Psoas muscle (tissue), 8 donors: ENCODE measurements around the gene GLMP. TPM values are rescaled to one million over a fixed set of nuclear protein-coding genes. Genes with fewer than 3 reads are reported as not detected.
A peak's percentile ranks its signal among the peaks of the same experiment; 100 is the strongest.

Experiments
- ATAC-seq, 4 donors: fragments of 200-7000 bp; cut with Tn5 transposase; one replicate each; pipeline ENCODE4 v1.9.1; 2020; ENCODE audit warnings: moderate library complexity in 3 of 4, mild to moderate bottlenecking in 2 of 4
- DNase-seq, 2 donors: peaks; one replicate each; pipeline ENCODE4 v3.0.0-alpha.2; 2020
- H3K27ac ChIP-seq: fragments of 200-600 bp; one replicate; pipeline ENCODE4 v1.8.0; 2022
- H3K27me3 ChIP-seq, 3 donors: fragments of 200-600 bp in 1 of 3; one replicate each; pipeline versions ENCODE4 v1.6.1 to v1.8.0; 2013 to 2022; ENCODE audit warnings: low read length in 2 of 3, mild to moderate bottlenecking in 2 of 3, moderate library complexity in 1 of 3; ENCODE audit not compliant: insufficient read depth in 3 of 3
- H3K36me3 ChIP-seq, 2 donors: fragments of 200-600 bp in 1 of 2; one replicate each; pipeline versions ENCODE4 v1.6.1 to v1.8.0; 2013 to 2022; ENCODE audit warnings: low read depth in 1 of 2, mild to moderate bottlenecking in 1 of 2, moderate library complexity in 1 of 2; ENCODE audit not compliant: insufficient read depth in 1 of 2
- H3K4me1 ChIP-seq: fragments of 200-600 bp; one replicate; pipeline ENCODE4 v1.8.0; 2022
- H3K4me3 ChIP-seq: fragments of 200-600 bp; one replicate; pipeline ENCODE4 v1.8.0; 2022; ENCODE audit warnings: mild to moderate bottlenecking
- H3K9me3 ChIP-seq: fragments of 200-600 bp; one replicate; pipeline ENCODE4 v1.8.0; 2022
- WGBS, 3 donors: extraction: QIAGEN DNeasy Blood & Tissue Kit; methylation state at CpG; one replicate each; pipeline versions ENCODE4 v1.1.6 to v1.1.7; 2013; 5-methylcytosine and 5-hydroxymethylcytosine counted together
- intact Hi-C, 2 donors: fragments of 100-400 bp; cut with DNase I; formaldehyde crosslinking; loops; one replicate each; pipeline versions ENCODE4 v1.11.0 to v1.14.2; 2022
- long read RNA-seq, 2 donors: library from polyadenylated mRNA; unstranded; transcript quantifications; one replicate each; pipeline ENCODE4 v2.0.0, GENCODE V29; 2021
- polyA plus RNA-seq, 3 donors: library from polyadenylated mRNA; stranded (reverse); fragments of 200-250 nt; gene quantifications; one replicate each; pipeline ENCODE4 v1.2.3, GENCODE V29; 2013
- total RNA-seq, 4 donors: library from RNA; stranded (reverse); fragmentation: NEBNext Ultra II Directional in 2 of 4; extraction: Animal tissue kit (Norgen Biotek cat#: 25700) in 2 of 4; gene quantifications; one replicate each; pipeline versions ENCODE4 v1.2.1 to v1.2.4, GENCODE V29; 2021 to 2023
- TF ChIP-seq, protein P1 (sequence below): fragments of 200-600 bp; IDR thresholded peaks from one replicate; pipeline ENCODE4 v1.8.0; 2022; ENCODE audit warnings: antibody characterized with exemption
- donor health status: healthy with polysubstance abuse.
- donor health status: DM: no; HTN: no; CAD: no; lungs with moderate emphysema.
- donor health status: Bipolar disorder and iron deficiency.
- donor health status: healthy.
- donor health status: DM: yes; HTN: yes; CAD: no.
- donor health status: DM: no; HTN: no; CAD: no.
- donor health status: DM: no; HTN: no; CAD: no.
- donor health status: DM: yes; HTN: yes; CAD: no.

GLMP gene, protein sequence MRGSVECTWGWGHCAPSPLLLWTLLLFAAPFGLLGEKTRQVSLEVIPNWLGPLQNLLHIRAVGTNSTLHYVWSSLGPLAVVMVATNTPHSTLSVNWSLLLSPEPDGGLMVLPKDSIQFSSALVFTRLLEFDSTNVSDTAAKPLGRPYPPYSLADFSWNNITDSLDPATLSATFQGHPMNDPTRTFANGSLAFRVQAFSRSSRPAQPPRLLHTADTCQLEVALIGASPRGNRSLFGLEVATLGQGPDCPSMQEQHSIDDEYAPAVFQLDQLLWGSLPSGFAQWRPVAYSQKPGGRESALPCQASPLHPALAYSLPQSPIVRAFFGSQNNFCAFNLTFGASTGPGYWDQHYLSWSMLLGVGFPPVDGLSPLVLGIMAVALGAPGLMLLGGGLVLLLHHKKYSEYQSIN
- total RNA-seq (1 to 10 TPM; 5.1 to 9.6 (median 7.5) TPM), polyA plus RNA-seq (1 to 10 TPM; 6.1 to 8.3 (median 6.8) TPM)
- long read RNA-seq, donor 1, partial matches to known transcripts: 1 of 5 reads
- long read RNA-seq, donor 1, other reads (novel, unspliced or antisense): 0 of 5 reads
- long read RNA-seq, donor 2, partial matches to known transcripts: 0 of 5 reads
- long read RNA-seq, donor 2, other reads (novel, unspliced or antisense): 2 of 5 reads

DNA sequence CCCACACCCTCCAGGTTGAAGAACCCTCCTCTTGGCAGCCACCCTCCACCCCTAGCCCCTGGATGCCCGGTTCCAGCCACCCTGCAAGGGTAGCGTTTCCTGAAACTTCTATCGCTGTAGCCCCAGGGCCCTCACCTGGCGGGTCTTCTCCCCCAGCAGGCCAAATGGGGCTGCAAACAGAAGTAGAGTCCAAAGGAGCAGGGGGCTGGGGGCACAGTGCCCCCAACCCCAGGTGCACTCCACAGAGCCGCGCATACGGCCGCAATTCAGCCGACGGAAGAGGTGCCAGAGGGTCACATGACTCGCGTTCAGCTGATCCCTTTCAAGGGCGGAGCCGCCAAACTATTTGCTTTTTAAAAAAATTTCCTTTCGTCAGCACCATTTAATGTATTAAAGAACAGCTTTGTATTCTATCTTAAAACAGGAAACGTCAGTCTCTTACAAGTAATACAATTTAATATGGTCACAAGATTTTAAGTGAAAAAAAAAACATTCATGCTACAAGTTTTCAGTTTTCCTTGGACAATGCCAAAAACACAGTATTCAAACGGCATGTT, at the start of gene GLMP:
Gene GLMP, minus strand, starts transcription at position 289 of the 557 bp plus-strand sequence. Its CDS starts 34 bp downstream, at position 255.
- peaks cover 0 to 19% of the 10 kb centered on the region in 2 donors for H3K36me3 ChIP-seq
- no peaks in the 10 kb centered on the region for H3K9me3 ChIP-seq
- WGBS, 3 donors: 1% methylated on average over 17 of the region's 17 CpGs
- H3K4me1 ChIP-seq: no peaks in the 10 kb centered on the region
- peak; percentile 50 to 82 (median 65) for ATAC-seq
- peak within 1 kb of the TSS; percentile 76 for H3K4me3 ChIP-seq
- intact Hi-C loops: no loop called here
- H3K27me3 ChIP-seq: no peaks in the 10 kb centered on the region
- peak; percentile 72 to 83 for DNase-seq
- H3K27ac ChIP-seq: peak within 1 kb of the TSS; percentile 2
- TF ChIP-seq, protein P1, sequence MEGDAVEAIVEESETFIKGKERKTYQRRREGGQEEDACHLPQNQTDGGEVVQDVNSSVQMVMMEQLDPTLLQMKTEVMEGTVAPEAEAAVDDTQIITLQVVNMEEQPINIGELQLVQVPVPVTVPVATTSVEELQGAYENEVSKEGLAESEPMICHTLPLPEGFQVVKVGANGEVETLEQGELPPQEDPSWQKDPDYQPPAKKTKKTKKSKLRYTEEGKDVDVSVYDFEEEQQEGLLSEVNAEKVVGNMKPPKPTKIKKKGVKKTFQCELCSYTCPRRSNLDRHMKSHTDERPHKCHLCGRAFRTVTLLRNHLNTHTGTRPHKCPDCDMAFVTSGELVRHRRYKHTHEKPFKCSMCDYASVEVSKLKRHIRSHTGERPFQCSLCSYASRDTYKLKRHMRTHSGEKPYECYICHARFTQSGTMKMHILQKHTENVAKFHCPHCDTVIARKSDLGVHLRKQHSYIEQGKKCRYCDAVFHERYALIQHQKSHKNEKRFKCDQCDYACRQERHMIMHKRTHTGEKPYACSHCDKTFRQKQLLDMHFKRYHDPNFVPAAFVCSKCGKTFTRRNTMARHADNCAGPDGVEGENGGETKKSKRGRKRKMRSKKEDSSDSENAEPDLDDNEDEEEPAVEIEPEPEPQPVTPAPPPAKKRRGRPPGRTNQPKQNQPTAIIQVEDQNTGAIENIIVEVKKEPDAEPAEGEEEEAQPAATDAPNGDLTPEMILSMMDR: no peak

DNA sequence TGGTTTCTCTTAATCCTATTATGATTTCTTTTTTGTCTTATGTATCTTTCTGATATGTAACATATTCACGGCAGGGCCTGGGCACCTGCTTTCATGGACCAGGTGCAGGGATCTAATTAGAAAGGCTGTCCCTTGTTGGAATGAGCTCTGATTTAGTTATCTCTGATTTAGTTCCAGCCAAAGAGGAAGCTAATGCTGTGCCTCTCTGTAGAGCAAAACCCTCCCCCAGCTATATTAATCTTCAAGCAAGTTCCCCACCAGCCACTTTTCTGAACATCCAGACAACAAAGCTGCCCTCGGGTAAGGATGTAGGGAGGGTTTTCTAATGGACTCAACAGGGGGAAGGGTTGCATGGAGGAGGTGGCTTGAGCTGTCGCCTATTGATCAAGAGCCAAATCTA, 48.9 kb upstream of the GLMP start:
- Histone ChIP-seq H3K4me1 (no peaks in the 10 kb centered on the region), H3K27me3 (peaks cover 0 to 2% (median 0%) of the 10 kb centered on the region in 3 donors), H3K36me3 (no peaks in the 10 kb centered on the region), H3K9me3 (no peaks in the 10 kb centered on the region), H3K27ac (no peak overlapping the region), H3K4me3 (no peak overlapping the region)
- ATAC-seq (no peak), DNase-seq (no peak)
- TF ChIP-seq, protein P1: no peak
- WGBS, 3 donors: 70 to 75% (median 72%) methylated on average over 3 of the region's 3 CpGs
- intact Hi-C loops: no loop called here

DNA sequence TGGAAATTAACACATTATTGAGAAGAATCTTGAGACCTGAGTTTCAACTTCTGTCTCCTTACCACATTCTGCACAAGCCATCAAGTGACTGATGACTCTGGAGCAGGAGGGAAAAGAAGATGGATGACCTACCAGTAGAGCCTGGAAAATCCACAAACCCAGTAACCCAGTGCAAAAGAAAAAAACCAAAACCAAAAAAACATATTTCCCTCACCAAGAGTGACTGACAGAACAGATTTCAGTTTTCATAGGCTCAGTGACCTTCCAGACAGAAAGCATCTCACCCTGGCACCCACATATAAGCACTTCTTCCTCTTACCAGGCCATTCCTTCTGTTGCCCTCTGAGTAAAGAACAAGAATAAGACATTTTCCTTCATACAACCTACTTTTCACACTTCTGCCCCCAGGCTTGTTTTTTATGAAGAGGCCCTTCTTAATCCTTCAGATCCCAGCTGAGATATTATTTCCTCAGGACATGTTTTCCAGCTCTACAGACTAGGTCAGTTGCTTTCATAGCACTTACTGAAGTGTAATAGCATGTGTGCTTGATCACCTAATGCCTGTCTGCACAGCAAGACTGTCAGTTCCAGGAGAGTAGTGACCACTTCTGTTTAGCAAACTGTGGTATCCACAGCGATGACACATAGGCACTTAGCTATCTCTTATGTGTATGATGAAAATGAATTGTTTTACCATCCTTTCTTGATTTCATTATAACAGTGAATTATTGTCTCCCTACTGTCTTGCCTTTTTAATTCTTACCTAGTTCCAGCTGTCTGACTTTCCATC, 46.9 kb upstream of the GLMP start:
- Histone ChIP-seq H3K27ac (no peak overlapping the region), H3K4me1 (peaks cover under 1% of the 10 kb centered on the region), H3K4me3 (no peak overlapping the region), H3K27me3 (no peaks in the 10 kb centered on the region), H3K36me3 (no peaks in the 10 kb centered on the region), H3K9me3 (no peaks in the 10 kb centered on the region)
- TF ChIP-seq, protein P1: no peak
- no peak for DNase-seq
- 67 to 77% (median 72%) methylated on average over 1 of the region's 1 CpG for WGBS, 3 donors
- ATAC-seq: no peak
- intact Hi-C loops: no loop called here

DNA sequence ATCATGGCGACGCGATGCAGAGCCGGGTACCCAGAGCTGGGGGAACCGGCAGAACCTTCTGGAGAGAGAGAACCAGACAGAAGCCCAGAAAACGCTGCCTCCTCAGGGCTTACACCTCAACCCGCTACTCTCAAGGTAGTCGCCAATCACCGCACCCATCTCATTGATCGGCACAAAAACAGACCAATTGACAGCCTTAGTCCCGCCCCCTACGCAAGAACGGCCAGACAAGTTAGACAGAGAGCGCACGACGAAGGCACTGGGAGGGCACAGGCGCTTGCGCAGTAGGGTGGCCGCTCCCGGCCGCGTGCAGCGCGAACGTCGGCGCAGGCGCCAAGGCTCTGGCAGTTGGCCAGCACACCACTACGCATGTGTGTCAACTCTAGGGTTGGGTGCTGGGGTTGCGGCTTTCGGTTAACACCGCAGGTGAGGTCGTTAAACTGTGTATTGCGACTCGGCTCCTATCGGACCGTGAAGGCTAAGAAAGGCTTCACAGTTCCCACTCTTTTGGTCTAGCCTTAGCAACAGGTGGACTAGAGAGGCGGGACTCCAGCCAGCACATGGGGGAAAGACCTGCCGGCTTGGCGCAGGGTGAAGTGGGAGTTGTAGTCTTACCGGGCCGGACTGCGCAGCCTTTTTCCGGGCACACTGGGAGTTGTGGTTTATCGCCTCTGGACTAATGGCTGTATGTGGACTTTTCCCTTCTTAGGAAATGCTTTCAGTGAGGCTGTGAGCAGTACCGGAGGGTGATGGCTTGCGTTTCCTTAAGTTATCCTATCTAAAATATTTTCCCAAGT, 42.9 kb upstream of the GLMP start, which contains the start of the genes CCT3 and TSACC:
Gene CCT3, minus strand, starts transcription at position 113 of the 797 bp plus-strand sequence. Its CDS starts 108 bp downstream, at position 5.
Gene TSACC, plus strand, starts transcription at position 347 of the 797 bp plus-strand sequence. CDS start 1,232 bp downstream, outside the sequence.
- WGBS, 3 donors: 0 to 1% (median 0%) methylated on average over 47 of the region's 47 CpGs
- Histone ChIP-seq H3K4me3 (peak within 1 kb of the TSS; percentile 97), H3K27me3 (no peaks in the 10 kb centered on the region), H3K27ac (peak within 1 kb of the TSS; percentile 92), H3K36me3 (peaks cover 2 to 32% of the 10 kb centered on the region in 2 donors), H3K4me1 (peaks cover 19% of the 10 kb centered on the region), H3K9me3 (no peaks in the 10 kb centered on the region)
- TF ChIP-seq, protein P1: no peak
- intact Hi-C loops: no loop called here
- peak; percentile 99 to 100 for DNase-seq
- ATAC-seq: peak; percentile 96 to 98 (median 97)
